Type B pancreatic cell (in vitro differentiated cells): ENCODE results near the gene EDN3. TPM values are rescaled to one million over a fixed set of nuclear protein-coding genes. Genes with fewer than 3 reads are reported as not detected.
"Not testable (repeated sequence)": the region's sequence is repeated elsewhere in the genome, so short reads cannot be mapped to it uniquely, and the experiment has no call there.

Experiments
- DNase-seq: peaks from one replicate; pipeline ENCODE4 v3.0.0; 2021; ENCODE audit warnings: mixed read lengths; ENCODE audit not compliant: unreplicated experiment; ENCODE audit errors: extremely low spot score
- H3K27ac Mint-ChIP-seq: 2 replicates; pipeline ENCODE4 v1.8.0; 2021; ENCODE audit warnings: mild to moderate bottlenecking, mixed read lengths
- H3K27me3 Mint-ChIP-seq: 2 replicates; pipeline ENCODE4 v1.8.0; 2021; ENCODE audit warnings: mixed read lengths
- H3K36me3 Mint-ChIP-seq: 2 replicates; pipeline ENCODE4 v1.8.0; 2021; ENCODE audit warnings: mixed read lengths
- H3K4me1 Mint-ChIP-seq: one replicate; pipeline ENCODE4 v1.8.0; 2021; ENCODE audit warnings: mixed read lengths; ENCODE audit not compliant: unreplicated experiment
- H3K4me3 Mint-ChIP-seq: 2 replicates; pipeline ENCODE4 v1.8.0; 2021; ENCODE audit warnings: mild to moderate bottlenecking, mixed read lengths
- H3K9me3 Mint-ChIP-seq: 2 replicates; pipeline ENCODE4 v1.8.0; 2021; ENCODE audit warnings: mixed read lengths
- CTCF ChIP-seq: fragments of 200-600 bp; sonication (generic); conservative IDR thresholded peaks from 2 replicates; pipeline ENCODE4 v1.5.0; 2021; ENCODE audit warnings: antibody characterized with exemption, mild to moderate bottlenecking
- total RNA-seq: library from RNA; stranded (reverse); gene quantifications from 2 replicates; pipeline ENCODE4 v1.2.1, GENCODE V29; 2021; ENCODE audit warnings: low replicate concordance

Gene EDN3
- total RNA-seq, 1 donor from 2014 or later = 30.4 TPM

GRCh38 chr20:59335377-59335776 is 35.0 kb downstream of the EDN3 start:
- Mint-ChIP-seq H3K4me3 (no peak overlapping the region), H3K4me1 (peaks cover 32% of the 10 kb centered on the region), H3K36me3 (no peaks in the 10 kb centered on the region), H3K27me3 (peaks cover 48% of the 10 kb centered on the region), H3K9me3 (no peaks in the 10 kb centered on the region), H3K27ac (no peak overlapping the region)
- no peak for DNase-seq
- no peak for TF ChIP-seq CTCF

- H3K4me1 Mint-ChIP-seq = peaks cover 32% of the 10 kb centered on the region
- H3K27ac Mint-ChIP-seq = no peak overlapping the region
- no peaks in the 10 kb centered on the region for H3K9me3 Mint-ChIP-seq
- H3K4me3 Mint-ChIP-seq = no peak overlapping the region
- DNase-seq = no peak
- peaks cover 40% of the 10 kb centered on the region for H3K27me3 Mint-ChIP-seq
- TF ChIP-seq CTCF = no peak
- no peaks in the 10 kb centered on the region for H3K36me3 Mint-ChIP-seq
Observed at GRCh38 chr20:59336540-59336939, 36.1 kb downstream of the EDN3 start.

- not testable (repeated sequence) for H3K36me3 Mint-ChIP-seq, H3K27ac Mint-ChIP-seq, H3K4me3 Mint-ChIP-seq, DNase-seq, H3K9me3 Mint-ChIP-seq
- Mint-ChIP-seq H3K27me3 (peaks cover 34% of the 10 kb centered on the region), H3K4me1 (peaks cover 29% of the 10 kb centered on the region)
Observed at GRCh38 chr20:59338444-59338843, 38.0 kb downstream of the EDN3 start.

- H3K4me3 Mint-ChIP-seq = no peak overlapping the region
- peaks cover 15% of the 10 kb centered on the region for H3K4me1 Mint-ChIP-seq
- H3K9me3 Mint-ChIP-seq = peaks cover 11% of the 10 kb centered on the region
Observed at GRCh38 chr20:59340201-59340885, 39.9 kb downstream of the EDN3 start.

GRCh38 chr20:59341285-59342022 is 41.0 kb downstream of the EDN3 start:
- H3K27ac Mint-ChIP-seq, H3K4me3 Mint-ChIP-seq, DNase-seq, H3K36me3 Mint-ChIP-seq: not testable (repeated sequence)
- Mint-ChIP-seq H3K9me3 (peaks cover 11% of the 10 kb centered on the region), H3K4me1 (peaks cover 12% of the 10 kb centered on the region), H3K27me3 (peaks cover 31% of the 10 kb centered on the region)

More at GRCh38 chr20:59340201-59340885, 39.9 kb downstream of the EDN3 start:
- DNase-seq = no peak
- no peak for TF ChIP-seq CTCF
- peaks cover 35% of the 10 kb centered on the region for H3K27me3 Mint-ChIP-seq
- H3K27ac Mint-ChIP-seq = no peak overlapping the region
- H3K36me3 Mint-ChIP-seq = no peaks in the 10 kb centered on the region

- Mint-ChIP-seq H3K4me3 (no peak overlapping the region), H3K9me3 (peaks cover 15% of the 10 kb centered on the region), H3K4me1 (peaks cover 8% of the 10 kb centered on the region), H3K27ac (no peak overlapping the region), H3K36me3 (no peaks in the 10 kb centered on the region), H3K27me3 (peaks cover 31% of the 10 kb centered on the region)
- TF ChIP-seq CTCF = no peak
- no peak for DNase-seq
Observed at GRCh38 chr20:59342023-59342957, 41.9 kb downstream of the EDN3 start.
